GM12875 (cell line): ENCODE results near the gene LCE7A.

Source experiments
- H3K4me3 ChIP-seq: one replicate; pipeline ENCODE4 v1.5.1; 2011; ENCODE audit warnings: low read depth, low read length, control low read depth
- TF ChIP-seq, protein P1 (sequence below): IDR thresholded peaks from 2 replicates; pipeline ENCODE4 v1.5.1; 2011; ENCODE audit warnings: low read depth, mild to moderate bottlenecking, control low read depth, inconsistent platforms, low read length, moderate library complexity, borderline replicate concordance; ENCODE audit not compliant: insufficient read depth

The LCE7A gene

DNA sequence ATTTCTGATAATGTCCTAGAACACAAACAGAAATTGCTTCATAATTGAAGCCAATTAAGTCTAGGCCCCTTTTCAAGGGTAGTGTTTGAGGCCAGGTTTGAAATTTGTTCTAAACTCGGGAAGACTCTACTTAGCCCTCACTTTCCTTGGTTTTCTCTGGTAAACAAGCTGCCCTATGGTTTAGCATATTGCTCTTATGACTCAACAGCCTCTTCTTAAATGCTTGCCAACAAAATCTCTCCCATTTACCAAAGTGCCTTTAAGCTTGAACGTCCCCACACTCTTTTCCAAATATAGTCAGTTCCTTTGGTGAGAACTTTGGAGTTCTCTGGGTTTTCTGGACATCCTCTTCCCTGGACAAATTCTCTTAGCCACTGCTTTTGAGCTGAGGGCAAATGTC is 22.9 kb upstream of the LCE7A start:
- TF ChIP-seq, protein P1, sequence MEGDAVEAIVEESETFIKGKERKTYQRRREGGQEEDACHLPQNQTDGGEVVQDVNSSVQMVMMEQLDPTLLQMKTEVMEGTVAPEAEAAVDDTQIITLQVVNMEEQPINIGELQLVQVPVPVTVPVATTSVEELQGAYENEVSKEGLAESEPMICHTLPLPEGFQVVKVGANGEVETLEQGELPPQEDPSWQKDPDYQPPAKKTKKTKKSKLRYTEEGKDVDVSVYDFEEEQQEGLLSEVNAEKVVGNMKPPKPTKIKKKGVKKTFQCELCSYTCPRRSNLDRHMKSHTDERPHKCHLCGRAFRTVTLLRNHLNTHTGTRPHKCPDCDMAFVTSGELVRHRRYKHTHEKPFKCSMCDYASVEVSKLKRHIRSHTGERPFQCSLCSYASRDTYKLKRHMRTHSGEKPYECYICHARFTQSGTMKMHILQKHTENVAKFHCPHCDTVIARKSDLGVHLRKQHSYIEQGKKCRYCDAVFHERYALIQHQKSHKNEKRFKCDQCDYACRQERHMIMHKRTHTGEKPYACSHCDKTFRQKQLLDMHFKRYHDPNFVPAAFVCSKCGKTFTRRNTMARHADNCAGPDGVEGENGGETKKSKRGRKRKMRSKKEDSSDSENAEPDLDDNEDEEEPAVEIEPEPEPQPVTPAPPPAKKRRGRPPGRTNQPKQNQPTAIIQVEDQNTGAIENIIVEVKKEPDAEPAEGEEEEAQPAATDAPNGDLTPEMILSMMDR: no peak

DNA sequence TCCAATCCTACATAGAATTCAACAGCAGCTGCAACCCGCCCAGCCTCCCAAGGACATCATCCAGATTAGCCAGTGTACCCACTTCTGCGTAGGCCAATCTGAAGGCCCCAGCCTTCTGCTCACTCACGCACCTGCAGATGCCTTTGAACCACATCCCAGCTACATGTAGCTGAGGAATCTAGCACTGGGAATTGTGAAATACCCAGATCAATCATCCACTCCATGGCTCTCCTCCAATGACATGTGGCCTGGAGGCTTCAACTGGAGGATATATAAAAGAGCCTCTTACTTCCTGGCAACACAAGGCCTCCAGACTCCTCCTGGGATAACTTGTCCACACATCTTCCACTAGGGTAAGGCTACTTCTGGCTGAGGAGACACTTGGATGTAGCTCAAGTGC is 17.2 kb upstream of the LCE7A start, which contains the start of gene LCE6A:
Gene LCE6A (plus strand): TSS at position 301 of the 400 bp plus-strand sequence. CDS start 665 bp downstream, outside the sequence.
- no peak within 1 kb of the TSS for H3K4me3 ChIP-seq
- TF ChIP-seq, protein P1: no peak

More for the DNA sequence above, 22.9 kb upstream of the LCE7A start:
- no peak overlapping the region for H3K4me3 ChIP-seq

DNA sequence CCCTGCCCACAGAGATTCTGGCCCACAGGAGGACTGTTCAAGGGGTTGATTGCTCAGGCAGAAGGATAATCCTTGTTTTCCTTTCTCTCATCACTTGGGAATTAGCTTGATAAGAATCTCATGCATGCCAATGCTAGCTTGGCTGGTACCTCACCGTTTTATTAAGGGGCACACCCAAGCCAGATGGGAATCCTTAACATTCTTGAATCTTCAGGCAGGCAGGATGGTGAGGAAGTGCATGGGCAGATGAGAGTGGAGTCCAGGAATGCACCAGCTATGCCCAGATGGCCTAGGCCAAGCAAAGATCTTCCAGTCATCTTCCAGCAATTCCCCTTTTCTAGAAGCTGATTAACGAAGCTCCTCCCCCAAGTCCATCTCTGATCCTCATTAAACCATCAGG is 4.1 kb upstream of the LCE7A start:
- no peak overlapping the region for H3K4me3 ChIP-seq
- TF ChIP-seq, protein P1: no peak

DNA sequence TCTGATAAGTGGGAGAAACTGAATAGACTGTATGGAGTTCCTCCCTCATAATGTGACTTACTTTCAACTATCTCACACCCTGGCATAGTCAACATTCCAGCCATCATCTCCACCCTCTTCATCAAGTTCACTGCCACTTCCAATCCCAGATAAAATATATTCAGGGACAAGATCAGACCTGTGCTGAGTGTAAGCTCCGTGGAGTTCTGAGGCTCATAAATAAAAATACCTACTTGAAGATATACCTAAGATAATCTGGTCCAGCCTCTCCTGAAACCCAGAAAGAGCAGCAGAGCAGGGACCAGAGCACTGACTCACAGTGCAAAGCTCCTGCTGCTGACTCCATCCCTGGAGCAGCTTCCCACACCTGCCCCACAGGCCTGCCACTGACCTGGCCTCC is 1.7 kb upstream of the LCE7A start:
- no peak overlapping the region for H3K4me3 ChIP-seq
- TF ChIP-seq, protein P1: no peak

DNA sequence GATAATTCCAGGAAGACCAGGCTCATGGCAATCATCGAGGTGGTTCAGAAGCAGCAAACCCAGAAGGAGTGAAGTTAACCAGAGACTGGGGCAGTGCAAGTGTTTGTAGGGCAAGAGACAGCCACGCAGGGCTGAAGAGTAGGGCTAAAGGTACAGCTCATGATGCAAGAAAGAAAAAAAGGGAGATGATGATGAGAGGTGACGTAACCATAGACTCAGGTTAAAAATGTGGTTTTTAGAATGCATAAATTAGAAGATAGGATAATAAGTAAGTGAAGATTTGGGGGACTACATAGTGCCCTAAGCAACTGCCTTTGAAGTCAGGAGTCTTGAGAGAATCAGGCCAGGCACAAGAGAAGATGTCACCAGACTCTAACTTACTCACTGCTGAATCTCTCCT is 333 bp downstream of the LCE7A start:
- H3K4me3 ChIP-seq: no peak overlapping the region
- TF ChIP-seq, protein P1: no peak

DNA sequence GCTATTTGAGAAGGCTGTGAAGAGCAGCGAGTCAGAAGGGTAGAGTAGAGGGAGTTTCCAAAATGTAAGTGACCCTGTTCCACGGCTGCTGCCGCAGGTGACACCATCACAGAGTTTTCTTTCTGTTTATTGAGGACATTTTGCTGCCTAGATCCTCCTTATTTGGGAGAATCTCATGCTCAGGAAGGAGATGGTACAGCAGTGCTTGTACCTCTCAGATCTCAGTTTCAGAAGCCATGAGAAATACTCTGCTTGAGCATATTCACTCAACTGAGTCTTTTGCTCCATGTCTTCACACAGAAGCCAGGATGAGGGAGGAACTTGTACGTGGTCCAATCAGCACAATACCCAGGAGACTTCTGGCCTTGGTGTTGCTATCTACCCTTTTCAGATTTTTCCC is 1.6 kb downstream of the LCE7A start:
- TF ChIP-seq, protein P1: no peak
- H3K4me3 ChIP-seq: no peak overlapping the region

DNA sequence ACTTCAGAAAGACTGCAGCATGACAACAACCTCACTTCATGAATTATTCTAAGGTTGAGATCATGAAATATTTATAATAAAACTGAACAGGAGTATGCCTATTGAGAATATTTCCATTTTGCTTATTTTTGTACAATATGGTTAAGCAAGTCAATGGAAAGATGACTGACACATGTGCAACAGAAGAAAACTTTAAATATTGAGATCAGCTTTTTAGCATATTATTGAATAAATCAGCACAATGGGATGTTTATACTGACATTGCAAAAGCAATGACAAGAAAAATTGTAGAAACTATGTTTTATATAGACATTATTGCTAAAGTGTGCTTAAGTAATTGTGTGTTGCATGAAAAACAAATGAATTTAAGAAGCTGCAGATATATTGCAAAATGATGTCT is 4.6 kb downstream of the LCE7A start:
- no peak overlapping the region for H3K4me3 ChIP-seq
- TF ChIP-seq, protein P1: no peak
